ENCODE results near the gene RHOF.
"Not testable (repeated sequence)": the region's sequence is repeated elsewhere in the genome, so short reads cannot be mapped to it uniquely, and the experiment has no call there.

The RHOF gene

GRCh38 chr12:121753844-121754264, 39.6 kb downstream of the RHOF start:
- Mint-ChIP-seq H3K9me3 (no peaks in the 10 kb centered on the region), H3K4me1 (peaks cover under 1% of the 10 kb centered on the region), H3K36me3 (peaks cover 2% of the 10 kb centered on the region), H3K27me3 (no peaks in the 10 kb centered on the region), H3K4me3 (no peak overlapping the region), H3K27ac (no peak overlapping the region)
- DNase-seq (ENCODE audit: low spot score in 2 of 2) (no peak), ATAC-seq (ENCODE audit: low read depth) (no peak)

- H3K4me3 Mint-ChIP-seq: no peak overlapping the region
- H3K36me3 Mint-ChIP-seq: peaks cover 3% of the 10 kb centered on the region
- ATAC-seq (ENCODE audit: low read depth): no peak
- no peaks in the 10 kb centered on the region for H3K9me3 Mint-ChIP-seq
- DNase-seq (ENCODE audit: low spot score in 2 of 2): no peak
- peak overlapping the region; percentile 31 for H3K27ac Mint-ChIP-seq
- H3K27me3 Mint-ChIP-seq: no peaks in the 10 kb centered on the region
- H3K4me1 Mint-ChIP-seq: peaks cover 2% of the 10 kb centered on the region
These were observed 41.6 kb downstream of the RHOF start for GRCh38 chr12:121751749-121752351.

- Mint-ChIP-seq H3K27ac (no peak overlapping the region), H3K9me3 (no peaks in the 10 kb centered on the region)
- no peak for ATAC-seq (ENCODE audit: low read depth)
These were observed 42.5 kb downstream of the RHOF start for GRCh38 chr12:121751034-121751433.

GRCh38 chr12:121750507-121750955, 43.0 kb downstream of the RHOF start:
- H3K27me3 Mint-ChIP-seq: no peaks in the 10 kb centered on the region
- DNase-seq (ENCODE audit: low spot score in 2 of 2): no peak

More at GRCh38 chr12:121751034-121751433, 42.5 kb downstream of the RHOF start:
- Mint-ChIP-seq H3K4me3 (no peak overlapping the region), H3K27me3 (no peaks in the 10 kb centered on the region), H3K4me1 (peaks cover 2% of the 10 kb centered on the region), H3K36me3 (peaks cover 3% of the 10 kb centered on the region)
- no peak for DNase-seq (ENCODE audit: low spot score in 2 of 2)

GRCh38 chr12:121749267-121749666, 44.2 kb downstream of the RHOF start:
- no peak for ATAC-seq (ENCODE audit: low read depth)
- no peaks in the 10 kb centered on the region for H3K27me3 Mint-ChIP-seq
- H3K4me1 Mint-ChIP-seq: peaks cover 2% of the 10 kb centered on the region
- H3K27ac Mint-ChIP-seq: peak overlapping the region; percentile 12
- H3K9me3 Mint-ChIP-seq: no peaks in the 10 kb centered on the region
- peaks cover 3% of the 10 kb centered on the region for H3K36me3 Mint-ChIP-seq
- no peak overlapping the region for H3K4me3 Mint-ChIP-seq
- no peak for DNase-seq (ENCODE audit: low spot score in 2 of 2)

More at GRCh38 chr12:121750507-121750955, 43.0 kb downstream of the RHOF start:
- H3K4me3 Mint-ChIP-seq: no peak overlapping the region
- peaks cover 2% of the 10 kb centered on the region for H3K4me1 Mint-ChIP-seq
- H3K36me3 Mint-ChIP-seq: peaks cover 3% of the 10 kb centered on the region
- H3K27ac Mint-ChIP-seq: no peak overlapping the region
- H3K9me3 Mint-ChIP-seq: no peaks in the 10 kb centered on the region
- ATAC-seq (ENCODE audit: low read depth): no peak

- Mint-ChIP-seq H3K9me3 (no peaks in the 10 kb centered on the region), H3K4me3 (no peak overlapping the region)
- no peak for DNase-seq (ENCODE audit: low spot score in 2 of 2)
These were observed 44.8 kb downstream of the RHOF start for GRCh38 chr12:121748571-121749265.

GRCh38 chr12:121748218-121748570, 45.3 kb downstream of the RHOF start:
- H3K36me3 Mint-ChIP-seq: peaks cover 3% of the 10 kb centered on the region
- no peaks in the 10 kb centered on the region for H3K27me3 Mint-ChIP-seq
- H3K9me3 Mint-ChIP-seq: no peaks in the 10 kb centered on the region
- ATAC-seq (ENCODE audit: low read depth) (no peak), DNase-seq (ENCODE audit: low spot score in 2 of 2) (no peak)
- H3K27ac Mint-ChIP-seq: no peak overlapping the region
- H3K4me3 Mint-ChIP-seq: no peak overlapping the region
- H3K4me1 Mint-ChIP-seq: peaks cover 2% of the 10 kb centered on the region

More at GRCh38 chr12:121748571-121749265, 44.8 kb downstream of the RHOF start:
- peaks cover 3% of the 10 kb centered on the region for H3K36me3 Mint-ChIP-seq
- H3K4me1 Mint-ChIP-seq: peaks cover 2% of the 10 kb centered on the region
- peak; percentile 45 for ATAC-seq (ENCODE audit: low read depth)
- no peaks in the 10 kb centered on the region for H3K27me3 Mint-ChIP-seq
- peak overlapping the region; percentile 12 for H3K27ac Mint-ChIP-seq

GRCh38 chr12:121745545-121745944, 47.9 kb downstream of the RHOF start:
- ATAC-seq (ENCODE audit: low read depth); DNase-seq (ENCODE audit: low spot score in 2 of 2); H3K27ac Mint-ChIP-seq; H3K4me3 Mint-ChIP-seq; H3K27me3 Mint-ChIP-seq; H3K9me3 Mint-ChIP-seq; H3K4me1 Mint-ChIP-seq; H3K36me3 Mint-ChIP-seq: not testable (repeated sequence)

- ATAC-seq (ENCODE audit: low read depth) (no peak), DNase-seq (ENCODE audit: low spot score in 2 of 2) (no peak)
- H3K36me3 Mint-ChIP-seq: peaks cover 4% of the 10 kb centered on the region
- no peak overlapping the region for H3K27ac Mint-ChIP-seq
- H3K9me3 Mint-ChIP-seq: no peaks in the 10 kb centered on the region
- peaks cover 2% of the 10 kb centered on the region for H3K4me1 Mint-ChIP-seq
- no peak overlapping the region for H3K4me3 Mint-ChIP-seq
- no peaks in the 10 kb centered on the region for H3K27me3 Mint-ChIP-seq
These were observed 51.7 kb downstream of the RHOF start for GRCh38 chr12:121741743-121742142.

GRCh38 chr12:121740847-121741246, 52.6 kb downstream of the RHOF start:
- no peak overlapping the region for H3K27ac Mint-ChIP-seq

GRCh38 chr12:121738340-121738858, 55.1 kb downstream of the RHOF start:
- Mint-ChIP-seq H3K4me1 (peaks cover 2% of the 10 kb centered on the region), H3K9me3 (no peaks in the 10 kb centered on the region), H3K36me3 (peaks cover 4% of the 10 kb centered on the region), H3K4me3 (no peak overlapping the region), H3K27ac (no peak overlapping the region), H3K27me3 (no peaks in the 10 kb centered on the region)
- no peak for ATAC-seq (ENCODE audit: low read depth)
- DNase-seq (ENCODE audit: low spot score in 2 of 2): no peak

More at GRCh38 chr12:121740847-121741246, 52.6 kb downstream of the RHOF start:
- Mint-ChIP-seq H3K9me3 (no peaks in the 10 kb centered on the region), H3K4me3 (no peak overlapping the region), H3K27me3 (no peaks in the 10 kb centered on the region), H3K4me1 (peaks cover 2% of the 10 kb centered on the region), H3K36me3 (peaks cover 4% of the 10 kb centered on the region)
- no peak for DNase-seq (ENCODE audit: low spot score in 2 of 2)
- ATAC-seq (ENCODE audit: low read depth): no peak

- H3K9me3 Mint-ChIP-seq: no peaks in the 10 kb centered on the region
- DNase-seq (ENCODE audit: low spot score in 2 of 2): no peak
These were observed 59.6 kb downstream of the RHOF start for GRCh38 chr12:121733849-121734248.

GRCh38 chr12:121731473-121731872, 62.0 kb downstream of the RHOF start:
- H3K27me3 Mint-ChIP-seq: no peaks in the 10 kb centered on the region
- no peaks in the 10 kb centered on the region for H3K9me3 Mint-ChIP-seq
- no peak overlapping the region for H3K27ac Mint-ChIP-seq
- H3K4me3 Mint-ChIP-seq: no peak overlapping the region
- ATAC-seq (ENCODE audit: low read depth) (no peak), DNase-seq (ENCODE audit: low spot score in 2 of 2) (no peak)
- H3K36me3 Mint-ChIP-seq: no peaks in the 10 kb centered on the region
- H3K4me1 Mint-ChIP-seq: no peaks in the 10 kb centered on the region

More at GRCh38 chr12:121733849-121734248, 59.6 kb downstream of the RHOF start:
- Mint-ChIP-seq H3K27ac (no peak overlapping the region), H3K4me1 (no peaks in the 10 kb centered on the region), H3K36me3 (no peaks in the 10 kb centered on the region), H3K27me3 (no peaks in the 10 kb centered on the region), H3K4me3 (no peak overlapping the region)
- no peak for ATAC-seq (ENCODE audit: low read depth)

- ATAC-seq (ENCODE audit: low read depth) (no peak), DNase-seq (ENCODE audit: low spot score in 2 of 2) (no peak)
- Mint-ChIP-seq H3K27me3 (no peaks in the 10 kb centered on the region), H3K36me3 (no peaks in the 10 kb centered on the region), H3K9me3 (no peaks in the 10 kb centered on the region), H3K4me3 (no peak overlapping the region), H3K4me1 (no peaks in the 10 kb centered on the region), H3K27ac (no peak overlapping the region)
These were observed 64.5 kb downstream of the RHOF start for GRCh38 chr12:121729021-121729420.
